Posterior cingulate gyrus (tissue), 11 donors: Measurements from ENCODE around the gene PAIP2.

Experiments used
- DNase-seq, 10 donors: peaks; one replicate each; pipeline versions ENCODE4 v3.0.0 to v3.0.0-alpha.2; 2020 to 2021; ENCODE audit warnings: mixed read lengths in 3 of 10
- intact Hi-C: fragments of 100-400 bp; cut with DNase I; formaldehyde crosslinking; loops from one replicate; pipeline ENCODE4 v1.15.1; 2023

The PAIP2 gene

GRCh38 chr5:139390639-139391569, 49.2 kb downstream of the PAIP2 start:
- DNase-seq: peak in 3 of 10 donors; percentile 45 to 69 (median 63)
- intact Hi-C loops: no loop called here

DNA sequence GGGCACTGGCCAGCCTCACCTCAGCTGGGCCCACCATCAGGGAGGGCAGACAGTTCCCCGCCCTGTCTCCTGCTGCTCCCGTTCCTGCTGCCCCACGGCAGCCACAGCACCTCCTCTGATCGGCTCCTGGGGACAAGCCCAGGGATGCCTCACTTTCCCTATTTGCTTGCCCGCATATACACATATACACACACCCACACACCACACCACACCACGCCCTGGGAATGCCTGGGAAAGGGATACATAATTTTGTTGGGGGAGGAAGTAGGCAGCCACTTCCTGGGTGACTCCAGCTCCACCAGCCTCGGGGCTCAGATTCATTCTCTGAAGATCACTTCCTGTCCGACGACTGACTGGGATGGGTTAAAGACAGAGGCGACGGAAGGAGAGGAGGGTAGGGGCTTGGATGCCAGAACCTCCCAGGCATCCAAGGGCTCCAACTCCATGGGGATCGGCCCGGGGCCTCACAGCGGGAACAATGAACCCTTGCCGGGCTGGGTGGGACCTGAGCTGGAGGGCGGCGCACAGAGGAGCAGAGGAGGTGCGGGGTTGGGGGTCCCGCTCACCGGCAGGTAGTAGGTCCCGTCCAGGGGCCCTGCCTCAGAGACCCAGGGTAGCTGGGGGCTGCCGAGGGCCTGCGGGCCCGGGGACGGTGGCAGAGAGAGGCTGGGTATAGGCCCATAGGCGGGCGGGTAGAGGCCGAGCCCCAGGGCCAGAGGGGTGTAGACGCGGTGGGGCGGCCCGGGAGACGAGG, 50.1 kb downstream of the PAIP2 start:
- intact Hi-C loops: no loop called here
- peak in 3 of 10 donors; percentile 67 to 80 (median 71) for DNase-seq

DNA sequence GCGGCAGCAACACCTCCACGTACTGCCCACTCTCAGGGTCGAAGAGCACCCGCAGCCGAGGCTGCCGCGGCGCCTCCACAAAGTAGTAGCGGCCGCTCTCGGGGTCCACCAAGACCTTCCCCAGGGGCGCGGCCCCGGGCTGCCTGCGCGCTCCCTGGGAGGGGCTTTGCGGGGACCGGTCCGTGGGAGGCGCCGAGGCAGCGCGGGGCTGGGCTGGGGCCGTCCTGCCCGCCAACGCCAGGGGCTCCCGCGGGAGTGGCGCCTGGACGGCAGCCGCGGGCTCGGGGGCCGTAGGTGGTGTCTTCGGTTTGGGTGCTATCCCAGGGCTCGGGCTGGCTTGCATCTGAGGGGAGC, 50.6 kb downstream of the PAIP2 start:
- intact Hi-C loops: no loop called here
- DNase-seq: peak in 2 of 10 donors; percentile 64 to 66

GRCh38 chr5:139392678-139393496, 51.2 kb downstream of the PAIP2 start:
- DNase-seq: peak in 4 of 10 donors; percentile 29 to 87 (median 52)
- intact Hi-C loops: no loop called here

DNA sequence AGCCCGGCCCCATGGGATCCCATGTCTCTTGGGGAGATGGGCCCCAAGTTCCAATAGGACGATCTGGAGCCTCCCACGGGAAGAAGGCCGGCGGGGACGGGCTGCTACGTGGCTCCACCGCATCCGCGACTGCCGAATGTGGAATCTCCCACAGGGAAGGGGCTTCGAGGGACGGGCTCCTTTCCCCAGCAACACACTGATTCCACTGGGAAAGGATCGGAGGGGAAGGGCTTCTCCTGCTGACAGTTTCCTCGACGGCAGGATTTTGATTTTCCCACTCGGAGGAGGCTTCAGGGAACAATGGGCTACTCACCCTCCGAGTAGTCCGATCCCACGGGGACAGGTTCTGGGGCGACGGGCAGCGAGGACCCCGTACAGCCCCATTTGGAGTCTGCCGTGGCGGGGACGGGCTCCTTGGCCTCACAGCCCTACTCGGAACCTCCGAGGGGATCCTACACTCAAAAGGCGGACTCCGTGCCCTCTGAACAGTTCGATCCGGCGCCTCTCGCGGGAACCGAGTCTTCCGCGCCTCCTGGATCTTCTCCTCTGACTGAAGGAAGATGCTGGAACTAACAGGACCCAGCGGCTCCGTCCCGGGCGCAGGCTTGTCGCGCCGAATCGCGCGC, 52.0 kb downstream of the PAIP2 start:
- DNase-seq: no peak
- intact Hi-C loops: no loop called here

DNA sequence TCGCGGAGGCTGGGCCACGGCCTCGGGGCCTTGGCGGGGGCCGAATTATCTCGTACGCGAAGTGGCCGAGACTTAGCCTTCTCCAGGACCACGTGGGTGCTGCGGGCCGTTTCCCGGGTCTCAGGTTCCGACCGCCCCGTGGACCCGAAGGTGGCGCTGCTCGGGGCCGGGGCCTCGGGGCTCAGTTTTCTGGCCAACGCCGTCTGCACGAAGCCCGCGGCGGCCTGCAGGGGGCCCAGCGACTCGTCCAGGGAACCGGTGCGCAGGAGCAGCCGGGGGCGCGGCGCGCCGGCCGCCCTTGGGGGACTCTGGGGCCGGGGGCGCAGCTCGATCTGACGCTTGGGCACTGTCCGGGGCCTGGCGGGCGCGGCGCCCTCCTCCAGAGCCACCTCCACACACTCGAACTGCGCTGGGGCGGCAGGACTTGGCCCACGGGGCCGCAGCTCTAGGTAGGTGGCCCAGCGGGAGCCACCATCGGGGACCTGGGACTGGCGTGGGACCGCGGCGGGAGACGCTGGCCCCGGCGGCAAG, 52.5 kb downstream of the PAIP2 start:
- intact Hi-C loops: no loop called here
- peak in 5 of 10 donors; percentile 32 to 90 (median 42) for DNase-seq

- intact Hi-C loops: no loop called here
These were observed 53.3 kb downstream of the PAIP2 start, which contains the start of gene PROB1 for GRCh38 chr5:139394654-139395566. PROB1 (minus strand) TSS chr5:139395104; CDS start chr5:139395081, 23 bp downstream.

GRCh38 chr5:139395844-139396640, 54.4 kb downstream of the PAIP2 start:
- intact Hi-C loops: no loop called here
- peak in 2 of 10 donors; percentile 19 to 43 for DNase-seq

More at GRCh38 chr5:139394654-139395566, 53.3 kb downstream of the PAIP2 start, which contains the start of gene PROB1:
- peak in 2 of 10 donors; percentile 68 to 83 for DNase-seq

- peak in 3 of 10 donors; percentile 58 to 79 (median 66) for DNase-seq
- intact Hi-C loops: no loop called here
These were observed 55.0 kb downstream of the PAIP2 start for GRCh38 chr5:139396691-139397090.

DNA sequence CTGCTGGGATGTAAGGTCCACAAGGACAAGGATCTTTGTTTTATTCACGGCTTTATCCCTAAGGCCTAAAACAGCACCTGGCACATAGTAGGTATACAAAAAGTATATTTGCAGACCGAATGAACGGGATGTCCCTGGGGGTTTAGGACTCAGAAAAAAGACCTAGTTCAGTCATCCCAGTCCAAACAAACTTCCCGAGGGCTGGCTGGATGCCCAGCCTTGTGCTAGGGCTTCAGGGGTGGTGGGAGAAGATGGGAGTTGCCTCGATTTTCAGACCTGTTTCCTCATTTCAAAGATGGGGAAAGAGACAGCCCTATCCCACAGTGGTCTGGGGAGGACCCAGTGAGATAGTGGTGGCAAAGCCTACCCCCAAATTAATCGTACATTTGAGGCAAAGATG, 56.3 kb downstream of the PAIP2 start:
- intact Hi-C loops: no loop called here

GRCh38 chr5:139399501-139400121, 58.0 kb downstream of the PAIP2 start:
- peak in 1 of 10 donors; percentile 29 for DNase-seq
- intact Hi-C loops: no loop called here

More for the DNA sequence above, 56.3 kb downstream of the PAIP2 start:
- DNase-seq: peak in 3 of 10 donors; percentile 7 to 53 (median 10)

GRCh38 chr5:139401546-139401945, 59.9 kb downstream of the PAIP2 start:
- peak in 1 of 10 donors; percentile 22 for DNase-seq
- intact Hi-C loops: no loop called here

GRCh38 chr5:139402561-139403158, 61.0 kb downstream of the PAIP2 start:
- peak in 2 of 10 donors; percentile 38 to 39 for DNase-seq
- intact Hi-C loops: loop anchor here (2.0 kb wide), 1 partner anchor 60 kb away; no protein-coding TSS in a partner anchor

GRCh38 chr5:139403418-139403786, 61.7 kb downstream of the PAIP2 start:
- no peak for DNase-seq
- intact Hi-C loops: loop anchor here (2.0 kb wide), 1 partner anchor 61 kb away; no protein-coding TSS in a partner anchor

DNA sequence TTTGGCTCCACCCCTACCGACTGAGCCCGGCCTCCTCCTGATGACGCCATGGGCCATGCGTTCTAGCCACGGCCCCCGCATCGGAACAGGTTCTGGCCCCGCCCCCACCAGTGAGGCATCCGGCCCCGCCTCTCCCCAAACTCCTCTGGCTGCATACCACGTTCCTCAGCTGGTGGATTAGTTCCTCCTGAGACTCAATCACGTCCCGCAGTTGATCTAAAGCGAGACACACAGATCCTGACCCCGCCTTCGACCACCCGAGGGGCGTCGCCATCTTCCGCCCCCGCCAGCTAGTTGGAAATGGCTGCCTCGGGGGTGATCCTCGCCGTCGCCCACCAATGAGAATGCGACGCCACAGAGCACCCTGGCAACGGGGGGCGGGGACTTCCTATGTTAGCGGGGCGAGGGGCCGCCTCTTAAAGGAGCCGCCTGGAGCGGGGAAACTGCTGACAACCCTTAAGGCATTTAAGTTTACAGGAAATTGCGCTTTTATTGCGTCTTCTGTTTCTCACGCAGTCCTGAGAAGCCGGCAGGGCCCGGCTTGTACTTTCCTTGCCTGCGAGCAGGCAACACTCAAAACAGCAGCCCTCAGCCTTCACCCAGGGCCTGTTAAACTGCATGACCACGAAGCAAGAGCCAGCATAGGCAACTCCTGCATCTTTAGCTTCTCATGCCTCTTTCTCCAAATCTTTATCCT, 62.3 kb downstream of the PAIP2 start, which contains the start of gene SPATA24:
SPATA24 (minus strand) TSS at position 303 of the 697 bp plus-strand sequence; CDS start at position 274, 29 bp downstream.
- peak; percentile 94 to 100 (median 98) for DNase-seq
- intact Hi-C loops: loop anchor here (2.0 kb wide), 1 partner anchor 61 kb away; no protein-coding TSS in a partner anchor

DNA sequence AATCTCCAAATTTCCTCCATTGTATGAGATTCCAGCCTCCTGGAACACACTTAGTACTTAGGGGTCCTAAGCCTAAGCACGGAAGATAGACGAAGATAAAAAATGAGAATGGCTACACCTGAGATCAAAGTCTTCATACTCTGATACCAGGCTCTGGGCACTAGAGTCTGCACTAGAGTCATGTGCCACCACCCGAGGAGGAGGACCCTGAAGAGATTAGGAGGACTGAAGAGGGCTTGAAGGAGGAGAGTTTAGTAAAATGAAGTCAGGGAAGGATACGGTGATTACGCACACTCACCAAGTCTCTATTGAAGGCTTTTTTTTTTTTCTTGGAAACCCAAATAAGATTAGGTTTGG, 62.8 kb downstream of the PAIP2 start:
- peak in 1 of 10 donors; percentile 12 for DNase-seq
- intact Hi-C loops: no loop called here
